ENCODE results near the gene MYZAP.
A peak's percentile ranks its signal among the peaks of the same experiment; 100 is the strongest.

DNA sequence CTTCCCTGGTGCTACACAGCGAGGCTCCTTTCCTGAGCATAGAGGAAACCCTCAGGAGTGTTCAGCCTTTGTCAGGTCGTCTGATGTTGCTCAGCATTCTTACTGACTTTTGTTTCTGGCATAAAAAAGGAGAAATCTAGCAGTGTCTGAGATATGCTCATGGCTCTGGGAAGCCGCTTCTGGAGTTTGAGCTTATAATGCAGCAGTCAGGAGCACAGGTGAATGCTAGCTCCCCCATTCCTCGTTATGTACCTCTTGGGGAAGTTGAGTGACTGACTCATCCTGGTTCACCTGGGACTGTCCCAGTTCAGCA lies 49.2 kb upstream of the MYZAP start:
- TF ChIP-seq POLR2AphosphoS5 (IDR thresholded peaks at IDR 0.05) (no peak), POLR2A (IDR thresholded peaks at IDR 0.05) (no peak)
- TF ChIP-seq, protein P1, sequence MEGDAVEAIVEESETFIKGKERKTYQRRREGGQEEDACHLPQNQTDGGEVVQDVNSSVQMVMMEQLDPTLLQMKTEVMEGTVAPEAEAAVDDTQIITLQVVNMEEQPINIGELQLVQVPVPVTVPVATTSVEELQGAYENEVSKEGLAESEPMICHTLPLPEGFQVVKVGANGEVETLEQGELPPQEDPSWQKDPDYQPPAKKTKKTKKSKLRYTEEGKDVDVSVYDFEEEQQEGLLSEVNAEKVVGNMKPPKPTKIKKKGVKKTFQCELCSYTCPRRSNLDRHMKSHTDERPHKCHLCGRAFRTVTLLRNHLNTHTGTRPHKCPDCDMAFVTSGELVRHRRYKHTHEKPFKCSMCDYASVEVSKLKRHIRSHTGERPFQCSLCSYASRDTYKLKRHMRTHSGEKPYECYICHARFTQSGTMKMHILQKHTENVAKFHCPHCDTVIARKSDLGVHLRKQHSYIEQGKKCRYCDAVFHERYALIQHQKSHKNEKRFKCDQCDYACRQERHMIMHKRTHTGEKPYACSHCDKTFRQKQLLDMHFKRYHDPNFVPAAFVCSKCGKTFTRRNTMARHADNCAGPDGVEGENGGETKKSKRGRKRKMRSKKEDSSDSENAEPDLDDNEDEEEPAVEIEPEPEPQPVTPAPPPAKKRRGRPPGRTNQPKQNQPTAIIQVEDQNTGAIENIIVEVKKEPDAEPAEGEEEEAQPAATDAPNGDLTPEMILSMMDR (IDR thresholded peaks at IDR 0.05 in 8 of 11, conservative IDR thresholded peaks at IDR 0.05 in 3 of 11): peak in 2 of 11 experiments; percentile 17 to 36

Measured in spleen (tissue), 7 donors.